Panc1 (cell line): ENCODE measurements around the gene OR5B17. TPM values are rescaled to one million over a fixed set of nuclear protein-coding genes. Genes with fewer than 3 reads are reported as not detected.
"Not testable (repeated sequence)": the region's sequence is repeated elsewhere in the genome, so short reads cannot be mapped to it uniquely, and the experiment has no call there.

ENCODE experiments used
- ATAC-seq: fragments of 200-7000 bp; cut with Tn5 transposase; 2 replicates; pipeline ENCODE4 v1.9.1; 2020; ENCODE audit warnings: mild to moderate bottlenecking, moderate library complexity
- Bru-seq: library from RNA; stranded (reverse); fragments of 400-500 nt; gene quantifications from one replicate; lab custom pipeline; 2021; lab: Mats Ljungman, UMichigan
- BruChase-seq, 2 experiments: library from RNA; stranded (reverse); fragments of 400-500 nt; gene quantifications; one replicate each; lab custom pipeline; 2021; lab: Mats Ljungman, UMichigan
- BruUV-seq: library from RNA; stranded (reverse); fragments of 400-500 nt; replicated peaks from 2 replicates; lab custom pipeline; 2021; lab: Mats Ljungman, UMichigan
- CTCF ChIA-PET: fragments of 300-600 bp; sonication (Branson Sonifier 250); formaldehyde crosslinking; loops from one replicate; lab custom pipeline; 2022; ENCODE audit warnings: antibody characterized with exemption; lab: Charles Lee
- POLR2A ChIA-PET: fragments of 300-600 bp; sonication (Branson Sonifier 250); formaldehyde crosslinking; loops from one replicate; lab custom pipeline; 2022; ENCODE audit warnings: antibody characterized with exemption; lab: Charles Lee
- DNase-seq: peaks from one replicate; pipeline ENCODE4 v3.0.0-alpha.2; 2010; ENCODE audit warnings: low read depth, low spot score
- H3K27ac ChIP-seq: 2 replicates; pipeline ENCODE4 v1.5.1; 2011; ENCODE audit warnings: mild to moderate bottlenecking, low read length, inconsistent platforms
- H3K27me3 ChIP-seq: fragments of 200-500 bp; sonication (Bioruptor generic); 2 replicates; pipeline ENCODE4 v1.6.0; 2014; ENCODE audit warnings: low read length, inconsistent platforms; ENCODE audit not compliant: control insufficient read depth, insufficient read depth
- H3K36me3 ChIP-seq: fragments of 200-500 bp; sonication (Bioruptor generic); 2 replicates; pipeline ENCODE4 v1.5.1; 2014; ENCODE audit warnings: inconsistent platforms, mild to moderate bottlenecking, low read length, moderate library complexity; ENCODE audit not compliant: control insufficient read depth, insufficient read depth
- H3K4me1 ChIP-seq: 2 replicates; pipeline ENCODE4 v1.5.1; 2011; ENCODE audit warnings: inconsistent platforms, mild to moderate bottlenecking, low read length, moderate library complexity; ENCODE audit not compliant: control insufficient read depth, insufficient read depth
- H3K4me3 ChIP-seq, 2 experiments: 2 replicates each; pipeline ENCODE4 v1.5.1; 2011 to 2012; ENCODE audit warnings: low read depth in 2 of 2, low read length in 2 of 2, mild to moderate bottlenecking in 2 of 2, inconsistent platforms in 1 of 2, moderate library complexity in 1 of 2
- H3K9me3 ChIP-seq: fragments of 200-500 bp; sonication (Bioruptor generic); 2 replicates; pipeline ENCODE4 v1.5.1; 2014; ENCODE audit warnings: low read depth, mild to moderate bottlenecking, inconsistent platforms, low read length, moderate library complexity; ENCODE audit not compliant: control insufficient read depth, insufficient read depth
- POLR2AphosphoS5 ChIP-seq: IDR thresholded peaks from 2 replicates; pipeline ENCODE4 v1.6.1; 2012; ENCODE audit warnings: mild to moderate bottlenecking, low read depth, low read length, moderate library complexity
- REST ChIP-seq, 2 experiments: IDR thresholded peaks; 2 replicates each; pipeline ENCODE4 v1.6.1; 2011 to 2012; ENCODE audit warnings: low read depth in 2 of 2, control low read depth in 1 of 2, low read length in 1 of 2, mild to moderate bottlenecking in 1 of 2, moderate library complexity in 1 of 2; ENCODE audit not compliant: insufficient read depth in 1 of 2
- SIN3A ChIP-seq: IDR thresholded peaks from 2 replicates; pipeline ENCODE4 v1.6.1; 2012; ENCODE audit warnings: low read depth, mild to moderate bottlenecking, low read length, moderate library complexity, borderline replicate concordance; ENCODE audit not compliant: insufficient read depth
- TCF7L2 ChIP-seq: IDR thresholded peaks from 2 replicates; pipeline ENCODE4 v1.6.1; 2011; ENCODE audit warnings: mild to moderate bottlenecking, low read depth, low read length, inconsistent platforms
- in situ Hi-C: cut with HindIII; loops from 2 replicates; pipeline ENCODE4 v1.10.0; 2016; ENCODE audit warnings: low sequenced_read_pairs, low pct_unique_long_range_greater_than_20kb
- intact Hi-C: fragments of 100-400 bp; cut with micrococcal nuclease; formaldehyde crosslinking; loops from one replicate; pipeline ENCODE4 v1.10.0; 2022; ENCODE audit not compliant: unreplicated experiment
- long read RNA-seq: library from polyadenylated mRNA; unstranded; transcript quantifications from one replicate; pipeline ENCODE4 v2.0.0, GENCODE V29; 2021; ENCODE audit not compliant: unreplicated experiment
- polyA plus RNA-seq: library from polyadenylated mRNA; unstranded; fragments of >200 nt; gene quantifications from one replicate; pipeline ENCODE4 v1.2.1, GENCODE V29; 2012; ENCODE audit warnings: missing spikeins; ENCODE audit not compliant: insufficient read length
- total RNA-seq: library from RNA; stranded (reverse); gene quantifications from one replicate; pipeline ENCODE4 v1.2.1, GENCODE V29; 2021; ENCODE audit not compliant: unreplicated experiment
- TF ChIP-seq, protein P1 (sequence below): fragments of 450-650 bp; IDR thresholded peaks from 2 replicates; pipeline ENCODE4 v1.5.1; 2017; ENCODE audit warnings: mild to moderate bottlenecking

Gene OR5B17
- total RNA-seq (not detected), Bru-seq, nascent RNA (not detected), BruChase-seq, experiment 1, labeled RNA remaining after a 2-hour chase (not detected), BruChase-seq, experiment 2, labeled RNA remaining after a 6-hour chase (not detected)
- polyA plus RNA-seq = not detected
- long read RNA-seq = 0 reads

GRCh38 chr11:58358969-58359368 is at the start of gene OR5B17:
Gene OR5B17, minus strand, starts transcription at chr11:58359069. Its CDS starts 0 bp downstream, at chr11:58359069.
- ATAC-seq (no peak), DNase-seq (no peak)
- H3K4me1 ChIP-seq = no peaks in the 10 kb centered on the region
- in situ Hi-C loops (no loop called here), intact Hi-C loops (no loop called here)
- H3K27me3 ChIP-seq = no peaks in the 10 kb centered on the region; the same call in 1 of the 2 replicates
- H3K36me3 ChIP-seq = no peaks in the 10 kb centered on the region
- H3K4me3 ChIP-seq = no peak within 1 kb of the TSS
- no peak within 1 kb of the TSS for H3K27ac ChIP-seq
- BruUV-seq = no TSS peak
- H3K9me3 ChIP-seq = no peaks in the 10 kb centered on the region
- POLR2A ChIA-PET = no interaction called here
- CTCF ChIA-PET = no interaction called here
- no peak for TF ChIP-seq SIN3A
- TF ChIP-seq, protein P1, sequence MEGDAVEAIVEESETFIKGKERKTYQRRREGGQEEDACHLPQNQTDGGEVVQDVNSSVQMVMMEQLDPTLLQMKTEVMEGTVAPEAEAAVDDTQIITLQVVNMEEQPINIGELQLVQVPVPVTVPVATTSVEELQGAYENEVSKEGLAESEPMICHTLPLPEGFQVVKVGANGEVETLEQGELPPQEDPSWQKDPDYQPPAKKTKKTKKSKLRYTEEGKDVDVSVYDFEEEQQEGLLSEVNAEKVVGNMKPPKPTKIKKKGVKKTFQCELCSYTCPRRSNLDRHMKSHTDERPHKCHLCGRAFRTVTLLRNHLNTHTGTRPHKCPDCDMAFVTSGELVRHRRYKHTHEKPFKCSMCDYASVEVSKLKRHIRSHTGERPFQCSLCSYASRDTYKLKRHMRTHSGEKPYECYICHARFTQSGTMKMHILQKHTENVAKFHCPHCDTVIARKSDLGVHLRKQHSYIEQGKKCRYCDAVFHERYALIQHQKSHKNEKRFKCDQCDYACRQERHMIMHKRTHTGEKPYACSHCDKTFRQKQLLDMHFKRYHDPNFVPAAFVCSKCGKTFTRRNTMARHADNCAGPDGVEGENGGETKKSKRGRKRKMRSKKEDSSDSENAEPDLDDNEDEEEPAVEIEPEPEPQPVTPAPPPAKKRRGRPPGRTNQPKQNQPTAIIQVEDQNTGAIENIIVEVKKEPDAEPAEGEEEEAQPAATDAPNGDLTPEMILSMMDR = no peak
- TF ChIP-seq TCF7L2 = no peak
- TF ChIP-seq POLR2AphosphoS5 = no peak
- TF ChIP-seq REST (IDR thresholded peaks at IDR 0.05; ENCODE audit: insufficient read depth in 1 of 2, low read depth in 2 of 2, low read length in 1 of 2) = no peak

DNA sequence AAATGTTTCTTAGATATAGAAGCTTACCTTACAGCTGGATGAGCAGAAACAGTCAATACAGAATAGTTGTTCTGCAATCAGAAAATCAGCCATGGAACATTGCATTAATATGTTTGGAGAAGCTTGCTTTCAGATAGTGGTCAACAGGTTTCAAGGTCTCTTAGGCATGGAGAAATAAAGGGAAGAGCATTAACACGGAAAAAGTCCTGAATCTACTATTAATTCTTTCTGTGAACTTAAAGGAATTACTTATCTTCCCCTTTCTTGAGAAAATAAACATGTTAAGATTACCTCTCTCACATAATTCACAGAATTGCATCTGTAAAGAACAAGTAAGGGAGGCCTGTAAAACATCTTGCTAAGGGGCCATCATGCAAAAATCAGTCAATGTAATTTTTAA is 47.9 kb upstream of the OR5B17 start, which contains the start of gene OR5B3:
OR5B3 (minus strand) TSS at position 101 of the 400 bp plus-strand sequence. CDS start 3,465 bp downstream, outside the sequence.
- no peaks in the 10 kb centered on the region for H3K9me3 ChIP-seq
- DNase-seq (no peak), ATAC-seq (no peak)
- no peak within 1 kb of the TSS for H3K27ac ChIP-seq
- in situ Hi-C loops (no loop called here), intact Hi-C loops (no loop called here)
- no peaks in the 10 kb centered on the region; the same call in 1 of the 2 replicates for H3K36me3 ChIP-seq
- TF ChIP-seq REST (IDR thresholded peaks at IDR 0.05; ENCODE audit: insufficient read depth in 1 of 2, low read depth in 2 of 2, low read length in 1 of 2) = no peak
- no peak for TF ChIP-seq TCF7L2
- TF ChIP-seq, protein P1 = no peak
- TF ChIP-seq POLR2AphosphoS5 = no peak
- no peak for TF ChIP-seq SIN3A
- POLR2A ChIA-PET = no interaction called here
- H3K27me3 ChIP-seq = no peaks in the 10 kb centered on the region
- CTCF ChIA-PET = no interaction called here
- no peaks in the 10 kb centered on the region for H3K4me1 ChIP-seq
- BruUV-seq = no TSS peak
- H3K4me3 ChIP-seq = no peak within 1 kb of the TSS

DNA sequence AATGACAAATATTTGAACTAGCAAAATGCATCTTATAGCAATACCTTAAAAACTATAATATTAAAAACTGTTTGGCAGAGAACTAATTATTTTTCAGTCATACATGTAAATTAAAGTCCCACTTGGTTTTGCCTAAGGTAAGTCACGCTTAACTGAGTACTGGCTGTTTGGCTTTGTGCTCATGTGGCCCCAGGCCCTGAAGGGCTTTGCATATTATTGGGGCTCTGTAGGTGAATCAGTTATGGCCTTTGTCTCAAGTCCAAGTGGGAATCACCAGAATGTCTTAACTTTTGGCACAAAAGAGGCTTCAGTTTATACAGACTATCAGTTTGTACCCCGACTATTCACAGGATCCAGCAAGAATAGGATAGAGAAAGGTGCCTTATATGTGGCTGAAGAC is 40.8 kb upstream of the OR5B17 start:
- intact Hi-C loops, DNase-seq, POLR2A ChIA-PET, ATAC-seq, H3K27ac ChIP-seq, H3K9me3 ChIP-seq, H3K4me1 ChIP-seq, in situ Hi-C loops, CTCF ChIA-PET, H3K4me3 ChIP-seq, H3K27me3 ChIP-seq, H3K36me3 ChIP-seq, BruUV-seq: not testable (repeated sequence)
